ENCODE data around the gene GLT1D1.

GLT1D1 gene

GRCh38 chr12:128940974-128941373 is 87.7 kb downstream of the GLT1D1 start:
- H3K27ac ChIP-seq = no peak overlapping the region
- TF ChIP-seq CTCF (conservative IDR thresholded peaks at IDR 0.05) = no peak

GRCh38 chr12:128942960-128943477 is 89.7 kb downstream of the GLT1D1 start:
- no peak for TF ChIP-seq CTCF (conservative IDR thresholded peaks at IDR 0.05)
- no peak overlapping the region for H3K27ac ChIP-seq

DNA sequence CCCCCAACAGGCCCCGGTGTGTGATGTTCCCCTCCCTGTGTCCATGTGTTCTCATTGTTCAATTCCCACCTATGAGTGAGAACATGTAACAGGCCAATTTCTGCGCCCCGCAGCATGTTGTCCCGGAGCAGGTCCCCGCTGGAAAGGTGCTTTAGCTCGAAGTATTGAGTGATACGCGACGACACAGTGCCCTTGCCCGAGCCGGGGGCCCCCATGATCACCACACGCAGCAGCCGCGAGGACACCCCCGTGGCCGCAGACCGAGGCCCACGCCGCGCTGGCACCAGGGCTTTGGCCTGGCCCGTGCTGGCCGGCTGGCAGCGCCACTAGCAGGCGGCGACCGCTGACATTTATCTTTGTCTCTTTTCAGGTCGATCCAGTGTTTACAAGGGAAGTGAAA is 91.7 kb downstream of the GLT1D1 start:
- no peak for TF ChIP-seq CTCF (conservative IDR thresholded peaks at IDR 0.05)
- H3K27ac ChIP-seq = no peak overlapping the region

- no peak overlapping the region for H3K27ac ChIP-seq
- no peak for TF ChIP-seq CTCF (conservative IDR thresholded peaks at IDR 0.05)
These were observed 93.9 kb downstream of the GLT1D1 start for GRCh38 chr12:128947209-128947608.

DNA sequence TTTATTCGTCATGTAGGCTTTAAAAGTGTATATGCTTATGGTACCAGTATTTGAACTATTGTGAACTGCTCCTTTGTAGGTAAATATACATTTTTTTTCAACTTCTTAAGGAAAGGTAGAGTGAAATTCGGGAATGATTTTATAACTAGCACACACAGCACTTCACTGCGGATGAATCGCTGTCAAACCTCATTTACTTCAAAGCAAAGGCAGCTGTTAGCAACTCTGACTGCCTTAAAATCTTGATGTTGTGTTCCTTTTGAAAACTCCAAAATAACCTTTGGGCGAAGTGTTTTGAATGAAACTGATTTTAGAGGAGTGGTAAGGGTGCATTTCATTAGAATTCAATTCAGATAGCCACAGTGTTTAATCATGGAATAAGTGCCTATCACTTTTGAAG is 95.8 kb downstream of the GLT1D1 start:
- no peak for TF ChIP-seq CTCF (conservative IDR thresholded peaks at IDR 0.05)
- no peak overlapping the region for H3K27ac ChIP-seq

DNA sequence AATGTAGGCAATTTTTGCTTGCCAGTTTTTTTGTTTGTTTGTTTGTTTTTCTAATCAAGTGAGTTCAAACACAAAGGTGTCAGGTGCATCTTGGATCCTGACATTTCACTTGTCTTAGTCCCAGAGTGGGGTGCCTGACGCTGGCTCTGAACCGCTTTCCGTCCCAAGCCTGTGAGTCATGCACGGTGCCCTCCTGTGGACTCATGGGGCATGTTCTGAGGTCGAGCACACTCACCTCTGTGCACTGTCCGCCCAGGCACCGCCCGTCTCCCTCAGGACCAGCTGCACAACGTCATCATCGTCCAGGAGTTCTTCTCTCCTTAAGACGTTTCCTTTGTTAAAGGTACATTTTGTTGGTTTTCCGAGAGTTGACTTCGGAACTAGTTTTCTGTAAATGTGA is 98.2 kb downstream of the GLT1D1 start:
- H3K27ac ChIP-seq = no peak overlapping the region
- TF ChIP-seq CTCF (conservative IDR thresholded peaks at IDR 0.05) = no peak

- no peak for TF ChIP-seq CTCF (conservative IDR thresholded peaks at IDR 0.05)
- H3K27ac ChIP-seq = no peak overlapping the region
These were observed 103.5 kb downstream of the GLT1D1 start for GRCh38 chr12:128956755-128957154.

All from VCaP (cell line).